HEK293 (cell line): ENCODE data around the gene ABCF2.
A peak's percentile ranks its signal among the peaks of the same experiment; 100 is the strongest.

Experiments used
- CTCF ChIA-PET: fragments of 350-600 bp; formaldehyde crosslinking; extraction: SDS; loops from one replicate; lab custom pipeline; 2021; ENCODE audit warnings: antibody characterized with exemption; lab: Yijun Ruan, JAX
- POLR2A ChIA-PET: fragments of 300-600 bp; formaldehyde crosslinking; extraction: SDS; loops from one replicate; lab custom pipeline; 2020; ENCODE audit warnings: antibody characterized with exemption, inconsistent platforms; lab: Yijun Ruan, JAX
- H3K27ac ChIP-seq: fragments of 200-500 bp; sonication (Bioruptor generic); 2 replicates; pipeline ENCODE4 v1.5.1; 2014; ENCODE audit warnings: low read depth, low read length, control low read depth, inconsistent platforms; ENCODE audit errors: extremely low read depth
- H3K36me3 ChIP-seq, 2 experiments: fragments of 200-500 bp in 1 of 2; sonication (Bioruptor generic) in 1 of 2; 1 replicate in 1 of 2; 2 replicates in 1 of 2; pipeline ENCODE4 v1.5.1; 2014 to 2017; ENCODE audit warnings: inconsistent platforms in 2 of 2, low read length in 2 of 2; ENCODE audit not compliant: control insufficient read depth in 2 of 2, insufficient read depth in 1 of 2
- H3K4me1 ChIP-seq: fragments of 200-500 bp; sonication (Bioruptor generic); 2 replicates; pipeline ENCODE4 v1.5.1; 2014; ENCODE audit warnings: mild to moderate bottlenecking, low read length, inconsistent platforms; ENCODE audit not compliant: control insufficient read depth, insufficient read depth
- H3K4me3 ChIP-seq: 2 replicates; pipeline ENCODE4 v1.5.1; 2011; ENCODE audit warnings: low read depth, mild to moderate bottlenecking, control low read depth, low read length, moderate library complexity
- H3K9me3 ChIP-seq: fragments of 200-500 bp; sonication (Bioruptor generic); 2 replicates; pipeline ENCODE4 v1.5.1; 2014; ENCODE audit warnings: low read depth, low read length, inconsistent platforms; ENCODE audit not compliant: control insufficient read depth, insufficient read depth
- GLI4 ChIP-seq: fragments of 450-650 bp; formaldehyde crosslinking; IDR thresholded peaks from 2 replicates; pipeline ENCODE4 v1.5.1; 2016; ENCODE audit warnings: missing biosample characterization, missing genetic modification characterization
- GLIS2 ChIP-seq: fragments of 450-650 bp; formaldehyde crosslinking; IDR thresholded peaks from 2 replicates; pipeline ENCODE4 v1.5.1; 2016; ENCODE audit warnings: missing biosample characterization, missing genetic modification characterization
- HIC1 ChIP-seq: fragments of 450-650 bp; formaldehyde crosslinking; IDR thresholded peaks from 2 replicates; pipeline ENCODE4 v1.5.1; 2016; ENCODE audit warnings: missing biosample characterization, missing genetic modification characterization
- OSR2 ChIP-seq: fragments of 450-650 bp; formaldehyde crosslinking; IDR thresholded peaks from 2 replicates; pipeline ENCODE4 v1.5.1; 2016; ENCODE audit warnings: missing biosample characterization, missing genetic modification characterization
- PRDM6 ChIP-seq: fragments of 450-650 bp; formaldehyde crosslinking; IDR thresholded peaks from 2 replicates; pipeline ENCODE4 v1.5.1; 2017; ENCODE audit warnings: missing biosample characterization, missing genetic modification characterization
- TSHZ1 ChIP-seq: fragments of 450-650 bp; formaldehyde crosslinking; IDR thresholded peaks from 2 replicates; pipeline ENCODE4 v1.5.1; 2016; ENCODE audit warnings: missing biosample characterization, missing genetic modification characterization, borderline replicate concordance
- YY2 ChIP-seq: fragments of 450-650 bp; formaldehyde crosslinking; IDR thresholded peaks from 2 replicates; pipeline ENCODE4 v1.5.1; 2016; ENCODE audit warnings: missing biosample characterization, missing genetic modification characterization
- ZBTB20 ChIP-seq: fragments of 450-650 bp; formaldehyde crosslinking; IDR thresholded peaks from 2 replicates; pipeline ENCODE4 v1.5.1; 2016; ENCODE audit warnings: missing biosample characterization, missing genetic modification characterization
- ZBTB21 ChIP-seq: fragments of 450-650 bp; formaldehyde crosslinking; IDR thresholded peaks from 2 replicates; pipeline ENCODE4 v1.5.1; 2017; ENCODE audit warnings: missing biosample characterization, missing genetic modification characterization
- ZBTB8A ChIP-seq: fragments of 450-650 bp; formaldehyde crosslinking; IDR thresholded peaks from 2 replicates; pipeline ENCODE4 v1.5.1; 2016; ENCODE audit warnings: missing biosample characterization, missing genetic modification characterization
- ZFHX2 ChIP-seq: fragments of 450-650 bp; formaldehyde crosslinking; conservative IDR thresholded peaks from 2 replicates; pipeline ENCODE4 v1.5.1; 2016; ENCODE audit warnings: missing biosample characterization, missing genetic modification characterization
- ZFP69B ChIP-seq: fragments of 450-650 bp; formaldehyde crosslinking; IDR thresholded peaks from 2 replicates; pipeline ENCODE4 v1.5.1; 2016; ENCODE audit warnings: missing biosample characterization, missing genetic modification characterization
- ZIC2 ChIP-seq: fragments of 450-650 bp; formaldehyde crosslinking; IDR thresholded peaks from 2 replicates; pipeline ENCODE4 v1.5.1; 2016; ENCODE audit warnings: missing biosample characterization, missing genetic modification characterization
- ZNF138 ChIP-seq: fragments of 450-650 bp; formaldehyde crosslinking; IDR thresholded peaks from 2 replicates; pipeline ENCODE4 v1.5.1; 2016; ENCODE audit warnings: missing biosample characterization, missing genetic modification characterization, borderline replicate concordance
- ZNF23 ChIP-seq: fragments of 450-650 bp; formaldehyde crosslinking; IDR thresholded peaks from 2 replicates; pipeline ENCODE4 v1.5.1; 2016; ENCODE audit warnings: missing biosample characterization, missing genetic modification characterization, borderline replicate concordance
- ZNF324 ChIP-seq: fragments of 450-650 bp; formaldehyde crosslinking; IDR thresholded peaks from 2 replicates; pipeline ENCODE4 v1.5.1; 2016; ENCODE audit warnings: missing biosample characterization, missing genetic modification characterization
- ZNF335 ChIP-seq: fragments of 450-650 bp; formaldehyde crosslinking; conservative IDR thresholded peaks from 2 replicates; pipeline ENCODE4 v1.5.1; 2016; ENCODE audit warnings: missing biosample characterization, missing genetic modification characterization
- ZNF394 ChIP-seq: fragments of 450-650 bp; formaldehyde crosslinking; IDR thresholded peaks from 2 replicates; pipeline ENCODE4 v1.5.1; 2016; ENCODE audit warnings: missing biosample characterization, missing genetic modification characterization, mild to moderate bottlenecking, moderate library complexity, borderline replicate concordance
- ZNF398 ChIP-seq: fragments of 450-650 bp; formaldehyde crosslinking; IDR thresholded peaks from 2 replicates; pipeline ENCODE4 v1.5.1; 2017; ENCODE audit warnings: missing biosample characterization, missing genetic modification characterization
- ZNF433 ChIP-seq: fragments of 450-650 bp; formaldehyde crosslinking; IDR thresholded peaks from 2 replicates; pipeline ENCODE4 v1.5.1; 2016; ENCODE audit warnings: missing biosample characterization, missing genetic modification characterization, low read depth
- ZNF510 ChIP-seq: fragments of 450-650 bp; formaldehyde crosslinking; IDR thresholded peaks from 2 replicates; pipeline ENCODE4 v1.5.1; 2018; ENCODE audit warnings: mild to moderate bottlenecking, missing genetic modification characterization, missing biosample characterization; ENCODE audit not compliant: insufficient replicate concordance
- ZNF558 ChIP-seq: fragments of 450-650 bp; formaldehyde crosslinking; IDR thresholded peaks from 2 replicates; pipeline ENCODE4 v1.5.1; 2016; ENCODE audit warnings: missing biosample characterization, missing genetic modification characterization
- ZNF560 ChIP-seq: fragments of 450-650 bp; formaldehyde crosslinking; IDR thresholded peaks from 2 replicates; pipeline ENCODE4 v1.5.1; 2017; ENCODE audit warnings: missing biosample characterization, missing genetic modification characterization, borderline replicate concordance
- ZNF600 ChIP-seq: fragments of 450-650 bp; formaldehyde crosslinking; IDR thresholded peaks from 2 replicates; pipeline ENCODE4 v1.5.1; 2016; ENCODE audit warnings: missing biosample characterization, missing genetic modification characterization
- ZNF677 ChIP-seq: fragments of 450-650 bp; IDR thresholded peaks from 2 replicates; pipeline ENCODE4 v1.5.0; 2018; ENCODE audit warnings: missing biosample characterization, mild to moderate bottlenecking, missing genetic modification characterization, moderate library complexity
- ZNF76 ChIP-seq: fragments of 450-650 bp; formaldehyde crosslinking; IDR thresholded peaks from 2 replicates; pipeline ENCODE4; 2016; ENCODE audit warnings: low read depth, missing biosample characterization, missing genetic modification characterization, borderline replicate concordance

Gene ABCF2

GRCh38 chr7:151232917-151233701 lies 6.1 kb upstream of the ABCF2 start:
- CTCF ChIA-PET = interaction anchor here (1.0 to 2.5 kb wide), 4 partner anchors 11 to 109 kb away, joined by 3 to 13 read pairs (median 9); no protein-coding TSS in a partner anchor
- Histone ChIP-seq H3K27ac (peak overlapping the region; percentile 59), H3K4me1 (peaks cover under 1% of the 10 kb centered on the region; the same call in 1 of the 2 replicates), H3K4me3 (peak overlapping the region; percentile 93), H3K36me3 (peaks cover 3 to 43% of the 10 kb centered on the region in 2 experiments; a peak in 2 of 3 replicates), H3K9me3 (no peaks in the 10 kb centered on the region)
- POLR2A ChIA-PET = interaction anchor here (1.0 to 3.2 kb wide), 5 partner anchors 10 to 82 kb away, joined by 3 to 23 read pairs (median 4); no protein-coding TSS in a partner anchor
- TF ChIP-seq ZNF394 (tag by site-specific recombination) (0 out of 2 replicates have a peak, but pooled peaks have one; percentile 9), ZNF138 (tag by site-specific recombination) (no peak), ZNF558 (tag by site-specific recombination) (0 out of 2 replicates have a peak, but pooled peaks have one; percentile 17), ZBTB20 (tag by site-specific recombination) (peak; percentile 91), ZFHX2 (tag by site-specific recombination) (peak; percentile 85), ZNF433 (no peak), GLIS2 (tag by site-specific recombination) (peak; percentile 15; the same call in 1 of the 2 replicates), GLI4 (no peak), ZNF324 (tag by site-specific recombination) (no peak), ZNF398 (tag by site-specific recombination) (0 out of 2 replicates have a peak, but pooled peaks have one; percentile 5), ZNF335 (tag by site-specific recombination) (peak; percentile 87), ZNF23 (tag by site-specific recombination) (no peak), ZFP69B (tag by site-specific recombination) (peak; percentile 37; the same call in 1 of the 2 replicates), ZNF510 (tag by site-specific recombination) (no peak), ZBTB8A (0 out of 2 replicates have a peak, but pooled peaks have one; percentile 36), YY2 (tag by site-specific recombination) (peak; percentile 82), PRDM6 (tag by site-specific recombination) (no peak), ZNF677 (tag by site-specific recombination) (no peak), ZNF600 (tag by site-specific recombination) (peak; percentile 94), OSR2 (peak; percentile 10; the same call in 1 of the 2 replicates), ZNF76 (tag by site-specific recombination) (peak; percentile 40; the same call in 1 of the 2 replicates), ZBTB21 (tag by site-specific recombination) (0 out of 2 replicates have a peak, but pooled peaks have one; percentile 13), HIC1 (tag by site-specific recombination) (peak; percentile 77), ZIC2 (tag by site-specific recombination) (peak; percentile 14; the same call in 1 of the 2 replicates), ZNF560 (tag by site-specific recombination) (no peak), TSHZ1 (tag by site-specific recombination) (no peak)
